Endothelial cell of umbilical vein (primary cell): Measurements from ENCODE around the gene EPX. TPM values are rescaled to one million over a fixed set of nuclear protein-coding genes. Genes with fewer than 3 reads are reported as not detected.

ENCODE experiments used
- BruUV-seq: library from RNA; stranded (reverse); fragments of 400-500 nt; replicated peaks from 2 replicates; lab custom pipeline; 2021; lab: Mats Ljungman, UMichigan
- CTCF ChIA-PET: fragments of 300-600, 350-600 bp; sonication (Branson Sonifier 250); formaldehyde crosslinking; loops from one replicate; lab custom pipeline; 2021; ENCODE audit warnings: antibody characterized with exemption, inconsistent platforms; lab: Charles Lee
- POLR2A ChIA-PET: fragments of 300-600, 350-600 bp; sonication (Branson Sonifier 250); formaldehyde crosslinking; loops from one replicate; lab custom pipeline; 2021; ENCODE audit warnings: antibody characterized with exemption, inconsistent platforms; lab: Charles Lee
- DNase-seq: peaks from one replicate; pipeline ENCODE4 v3.0.0-alpha.2; 2011; ENCODE audit warnings: low read depth, low spot score
- FAIRE-seq: peaks from 2 replicates; lab custom pipeline; 2011; peaks lifted over from hg19 to GRCh38; lab: Jason Lieb, UNC
- H2AFZ ChIP-seq: 2 replicates; pipeline ENCODE4 v1.6.0; 2012; ENCODE audit warnings: low read depth, low read length, control low read depth, inconsistent platforms
- H3K27ac ChIP-seq: 2 replicates; pipeline ENCODE4 v1.5.1; 2011; ENCODE audit warnings: low read depth, mild to moderate bottlenecking, control low read depth, low read length, moderate library complexity; ENCODE audit not compliant: insufficient read depth
- H3K27me3 ChIP-seq, 2 experiments: 2 replicates each; pipeline versions ENCODE4 v1.6.0 to v1.6.1; 2011; ENCODE audit warnings: low read length in 2 of 2, mixed read lengths in 1 of 2; ENCODE audit not compliant: control insufficient read depth in 2 of 2, insufficient read depth in 2 of 2
- H3K36me3 ChIP-seq, 2 experiments: 2 replicates in 1 of 2; 3 replicates in 1 of 2; pipeline ENCODE4 v1.5.1; 2011; ENCODE audit warnings: low read length in 2 of 2, mild to moderate bottlenecking in 1 of 2, moderate library complexity in 1 of 2; ENCODE audit not compliant: control insufficient read depth in 2 of 2, insufficient read depth in 2 of 2; ENCODE audit errors: extremely low read depth in 1 of 2
- H3K4me1 ChIP-seq: 3 replicates; pipeline ENCODE4 v1.5.1; 2011; ENCODE audit warnings: mild to moderate bottlenecking, low read length; ENCODE audit not compliant: control insufficient read depth, insufficient read depth; ENCODE audit errors: extremely low read depth
- H3K4me2 ChIP-seq: 2 replicates; pipeline ENCODE4 v1.6.1; 2011; ENCODE audit warnings: low read length, control low read depth, mixed read lengths; ENCODE audit not compliant: insufficient read depth
- H3K4me3 ChIP-seq, 3 experiments: fragments of 200-600 bp in 1 of 3; sonication (generic), shearing (Covaris generic) in 1 of 3; replicated peaks in 1 of 3; 2 replicates each; pipeline ENCODE4 v1.5.1; 2011 to 2016; ENCODE audit warnings: control low read depth in 3 of 3, low read length in 3 of 3, mild to moderate bottlenecking in 2 of 3, inconsistent platforms in 1 of 3, low read depth in 1 of 3, moderate library complexity in 1 of 3; ENCODE audit not compliant: insufficient read depth in 1 of 3
- H3K79me2 ChIP-seq: 2 replicates; pipeline ENCODE4 v1.6.0; 2012; ENCODE audit warnings: low read length, inconsistent platforms; ENCODE audit not compliant: control insufficient read depth, insufficient read depth
- H3K9ac ChIP-seq: replicated peaks from 2 replicates; pipeline ENCODE3; 2011; ENCODE audit warnings: low read length, control low read depth; ENCODE audit not compliant: insufficient read depth; ENCODE audit errors: extremely low read depth
- H3K9me1 ChIP-seq: replicated peaks from 3 replicates; pipeline ENCODE4 v1.6.0; 2011; ENCODE audit warnings: mild to moderate bottlenecking, low read length; ENCODE audit not compliant: control insufficient read depth, insufficient read depth; ENCODE audit errors: extremely low read depth
- H3K9me3 ChIP-seq: replicated peaks from 2 replicates; pipeline ENCODE4 v1.5.1; 2012; ENCODE audit warnings: low read length, inconsistent platforms; ENCODE audit not compliant: control insufficient read depth, insufficient read depth
- H4K20me1 ChIP-seq: replicated peaks from 2 replicates; pipeline ENCODE3; 2011; ENCODE audit warnings: mild to moderate bottlenecking, low read length; ENCODE audit not compliant: control insufficient read depth, insufficient read depth; ENCODE audit errors: extremely low read depth
- CTCF ChIP-seq, 2 donors: IDR thresholded peaks; 1 replicate in 1 of 2; 2 replicates in 1 of 2; pipeline ENCODE4 v1.5.1; 2011; ENCODE audit warnings: low read length in 2 of 2, mild to moderate bottlenecking in 2 of 2, moderate library complexity in 2 of 2, control low read depth in 1 of 2, inconsistent platforms in 1 of 2, low read depth in 1 of 2; ENCODE audit not compliant: insufficient read depth in 1 of 2; ENCODE audit errors: extremely low read depth in 1 of 2
- EZH2 ChIP-seq: IDR thresholded peaks from 2 replicates; pipeline ENCODE4 v1.6.1; 2012; ENCODE audit warnings: borderline replicate concordance, low read depth, mild to moderate bottlenecking, moderate library complexity, low read length, inconsistent platforms; ENCODE audit not compliant: severe bottlenecking
- FOS ChIP-seq: IDR thresholded peaks from 2 replicates; pipeline ENCODE4 v1.6.1; 2011; ENCODE audit warnings: mild to moderate bottlenecking, low read length, moderate library complexity, borderline replicate concordance; ENCODE audit not compliant: insufficient read depth
- GATA2 ChIP-seq: IDR thresholded peaks from 2 replicates; pipeline ENCODE4 v1.7.0; 2011; ENCODE audit warnings: low read depth, mild to moderate bottlenecking, moderate library complexity, mixed read lengths, low read length; ENCODE audit not compliant: insufficient read length, insufficient read depth
- JUN ChIP-seq: IDR thresholded peaks from 2 replicates; pipeline ENCODE4 v1.6.1; 2011; ENCODE audit warnings: borderline replicate concordance, low read depth; ENCODE audit not compliant: insufficient read length, insufficient read depth
- MYC ChIP-seq: IDR thresholded peaks from one replicate; pipeline ENCODE4 v1.6.1; 2011; ENCODE audit warnings: mild to moderate bottlenecking, low read depth, low read length
- POLR2A ChIP-seq: IDR thresholded peaks from 2 replicates; pipeline ENCODE4 v1.6.1; 2012; ENCODE audit warnings: low read depth, mild to moderate bottlenecking, control low read depth, low read length
- POLR2AphosphoS5 ChIP-seq: IDR thresholded peaks from 2 replicates; pipeline ENCODE4 v1.6.1; 2012; ENCODE audit warnings: low read depth, mild to moderate bottlenecking, control low read depth, low read length, moderate library complexity; ENCODE audit not compliant: insufficient read depth
- dilution Hi-C: fragments of 300-500 bp; cut with MboI; formaldehyde crosslinking; loops from one replicate; pipeline ENCODE4 v1.15.0; 2019; ENCODE audit warnings: low sequenced_read_pairs; ENCODE audit not compliant: extremely low pct_ligation_motif_present
- intact Hi-C: fragments of 100-400 bp; cut with micrococcal nuclease; formaldehyde crosslinking; loops from one replicate; pipeline ENCODE4 v1.10.0; 2022
- polyA plus RNA-seq, 4 experiments: library from polyadenylated mRNA; depleted of rRNA in 3 of 4; stranded (reverse) in 3 of 4; unstranded in 1 of 4; fragments of >200 nt; gene quantifications; 2 replicates each; pipeline versions ENCODE4 v1.2.1 to v1.2.3, GENCODE V29; 2011 to 2012; ENCODE audit warnings: missing spikeins in 1 of 4
- total RNA-seq: library from RNA; stranded (reverse); gene quantifications from 2 replicates; pipeline ENCODE4 v1.2.3, GENCODE V29; 2021
- TF ChIP-seq, protein P1 (sequence below): IDR thresholded peaks from 2 replicates; pipeline ENCODE4 v1.6.1; 2011; ENCODE audit not compliant: insufficient read depth, insufficient read length

The EPX gene
- total and polyA plus RNA-seq, 2 donors (not counting 3 experiments of a cell fraction or from before 2014, with no cell fraction given), result not detected

GRCh38 chr17:58184308-58184985 is 8.1 kb upstream of the EPX start:
- intact Hi-C loops, result no loop called here

More at GRCh38 chr17:58184308-58184985, 8.1 kb upstream of the EPX start:
- no peak for FAIRE-seq
- no peak overlapping the region for H3K9ac ChIP-seq
- no peaks in the 10 kb centered on the region for H3K9me1 ChIP-seq
- H3K4me3 ChIP-seq, result no peak overlapping the region
- no TSS peak for BruUV-seq
- CTCF ChIA-PET, result interaction anchor here (1.6 kb wide), 1 partner anchor 11 kb away, joined by 3 read pairs; no protein-coding TSS in a partner anchor
- dilution Hi-C loops, result no loop called here
- H4K20me1 ChIP-seq, result no peaks in the 10 kb centered on the region
- no peaks in the 10 kb centered on the region for H3K4me1 ChIP-seq
- no peaks in the 10 kb centered on the region for H3K27me3 ChIP-seq
- POLR2A ChIA-PET, result no interaction called here
- no peaks in the 10 kb centered on the region for H3K79me2 ChIP-seq
- no peak overlapping the region for H2AFZ ChIP-seq
- DNase-seq, result no peak
- no peaks in the 10 kb centered on the region for H3K36me3 ChIP-seq
- TF ChIP-seq EZH2, result no peak
- TF ChIP-seq MYC, result no peak
- TF ChIP-seq JUN, result no peak
- TF ChIP-seq FOS, result no peak
- no peak for TF ChIP-seq GATA2
- TF ChIP-seq POLR2AphosphoS5, result no peak
- TF ChIP-seq, protein P1, sequence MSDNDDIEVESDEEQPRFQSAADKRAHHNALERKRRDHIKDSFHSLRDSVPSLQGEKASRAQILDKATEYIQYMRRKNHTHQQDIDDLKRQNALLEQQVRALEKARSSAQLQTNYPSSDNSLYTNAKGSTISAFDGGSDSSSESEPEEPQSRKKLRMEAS, result no peak
- TF ChIP-seq CTCF (IDR thresholded peaks at IDR 0.05; ENCODE audit: extremely low read depth in 1 of 2, insufficient read depth in 1 of 2, low read depth in 1 of 2, low read length in 2 of 2), result no peak
- no peak for TF ChIP-seq POLR2A
- no peak overlapping the region for H3K4me2 ChIP-seq
- no peaks in the 10 kb centered on the region for H3K9me3 ChIP-seq
- no peak overlapping the region for H3K27ac ChIP-seq
